RWPE1 (cell line): Measurements from ENCODE around the gene ERN2.

Source experiments
- CTCF ChIA-PET: fragments of 350-600 bp; sonication (Branson Sonifier 250); formaldehyde crosslinking; extraction: SDS; loops from one replicate; lab custom pipeline; 2021; lab: Yijun Ruan, JAX
- POLR2A ChIA-PET: fragments of 400-600 bp; formaldehyde crosslinking; extraction: SDS; loops from one replicate; lab custom pipeline; 2020; ENCODE audit warnings: antibody characterized with exemption; ENCODE audit not compliant: low non-redundant PET; lab: Yijun Ruan, JAX
- DNase-seq: peaks from one replicate; pipeline ENCODE4 v3.0.0; 2012; ENCODE audit warnings: low spot score
- H3K27ac ChIP-seq: fragments of 450-650 bp; 2 replicates; pipeline ENCODE4 v1.5.1; 2017
- TF ChIP-seq, protein P1 (sequence below): fragments of 450-650 bp; conservative IDR thresholded peaks from 2 replicates; pipeline ENCODE4 v1.5.1; 2017; ENCODE audit warnings: low read depth, mild to moderate bottlenecking

ERN2 gene

DNA sequence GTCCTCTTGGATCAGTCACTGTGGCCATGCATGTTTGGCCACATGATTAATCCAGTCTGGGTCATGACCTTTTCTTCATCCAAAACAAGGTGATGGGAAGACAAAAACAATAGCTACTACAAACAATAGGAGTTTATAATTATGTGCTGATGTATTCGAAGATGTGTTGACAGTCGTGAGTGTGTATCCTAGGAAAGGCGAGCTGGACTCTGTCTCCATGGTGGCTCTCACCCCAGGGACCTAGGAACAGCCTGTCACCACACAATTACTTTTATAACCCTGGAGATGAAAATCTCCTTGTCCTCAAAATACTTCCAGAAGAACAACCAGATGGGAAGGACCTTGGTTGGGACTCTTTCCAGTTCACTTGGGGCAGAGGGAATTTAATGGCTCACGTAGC, 44.1 kb downstream of the ERN2 start:
- ChIA-PET CTCF (interaction anchor here (0.6 to 2.1 kb wide), 2 partner anchors 9 to 117 kb away, joined by 3 to 5 read pairs; partner anchors contain the start of gene PLK1), POLR2A (no interaction called here)
- TF ChIP-seq, protein P1, sequence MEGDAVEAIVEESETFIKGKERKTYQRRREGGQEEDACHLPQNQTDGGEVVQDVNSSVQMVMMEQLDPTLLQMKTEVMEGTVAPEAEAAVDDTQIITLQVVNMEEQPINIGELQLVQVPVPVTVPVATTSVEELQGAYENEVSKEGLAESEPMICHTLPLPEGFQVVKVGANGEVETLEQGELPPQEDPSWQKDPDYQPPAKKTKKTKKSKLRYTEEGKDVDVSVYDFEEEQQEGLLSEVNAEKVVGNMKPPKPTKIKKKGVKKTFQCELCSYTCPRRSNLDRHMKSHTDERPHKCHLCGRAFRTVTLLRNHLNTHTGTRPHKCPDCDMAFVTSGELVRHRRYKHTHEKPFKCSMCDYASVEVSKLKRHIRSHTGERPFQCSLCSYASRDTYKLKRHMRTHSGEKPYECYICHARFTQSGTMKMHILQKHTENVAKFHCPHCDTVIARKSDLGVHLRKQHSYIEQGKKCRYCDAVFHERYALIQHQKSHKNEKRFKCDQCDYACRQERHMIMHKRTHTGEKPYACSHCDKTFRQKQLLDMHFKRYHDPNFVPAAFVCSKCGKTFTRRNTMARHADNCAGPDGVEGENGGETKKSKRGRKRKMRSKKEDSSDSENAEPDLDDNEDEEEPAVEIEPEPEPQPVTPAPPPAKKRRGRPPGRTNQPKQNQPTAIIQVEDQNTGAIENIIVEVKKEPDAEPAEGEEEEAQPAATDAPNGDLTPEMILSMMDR, result no peak
- H3K27ac ChIP-seq, result no peak overlapping the region
- no peak for DNase-seq

DNA sequence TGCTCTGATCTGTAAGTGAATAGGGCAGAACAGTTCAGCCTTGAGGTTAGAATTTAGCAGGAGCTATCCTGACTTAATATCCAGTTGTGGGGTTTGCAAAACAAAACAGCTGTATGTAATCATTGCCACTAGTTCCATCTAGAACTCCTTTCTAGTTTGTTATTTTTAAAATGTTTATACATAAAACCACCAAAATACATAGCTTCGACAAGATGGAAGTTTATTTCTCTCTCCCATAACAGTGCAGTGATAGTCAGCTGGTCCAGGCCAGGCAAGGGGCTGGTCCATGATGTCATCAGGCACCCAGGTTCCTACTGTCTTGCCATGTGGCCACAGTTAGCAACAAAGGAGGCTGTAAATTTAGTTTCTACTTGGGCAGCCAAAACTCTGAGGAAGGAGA, 44.8 kb downstream of the ERN2 start:
- TF ChIP-seq, protein P1, result no peak
- no peak overlapping the region for H3K27ac ChIP-seq
- ChIA-PET POLR2A (no interaction called here), CTCF (interaction anchor here (0.6 to 2.1 kb wide), 3 partner anchors 10 to 116 kb away, joined by 3 to 5 read pairs (median 3); partner anchors contain the start of gene PLK1)
- no peak for DNase-seq

DNA sequence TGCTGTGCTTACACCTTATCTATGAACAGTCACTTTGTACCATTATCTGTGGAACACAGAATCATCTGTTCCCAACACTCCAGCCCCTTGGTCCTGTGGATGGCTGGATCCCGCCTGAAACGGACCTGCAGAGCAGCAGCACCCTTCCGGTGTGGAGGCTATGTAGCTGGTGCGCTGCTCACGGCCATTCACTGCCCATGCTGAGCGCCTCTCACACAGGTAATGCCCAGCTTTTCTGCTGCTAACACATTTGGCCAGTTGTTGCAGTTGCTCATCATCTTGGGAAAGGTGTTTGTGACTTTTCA, 45.7 kb downstream of the ERN2 start:
- DNase-seq, result no peak
- ChIA-PET POLR2A (interaction anchor here (0.5 kb wide), 1 partner anchor 25 kb away, joined by 3 read pairs; no protein-coding TSS in a partner anchor), CTCF (interaction anchor here (2.1 kb wide), 1 partner anchor 11 kb away, joined by 5 read pairs; the partner anchor contains the start of gene PLK1)
- TF ChIP-seq, protein P1, result no peak
- H3K27ac ChIP-seq, result no peak overlapping the region

DNA sequence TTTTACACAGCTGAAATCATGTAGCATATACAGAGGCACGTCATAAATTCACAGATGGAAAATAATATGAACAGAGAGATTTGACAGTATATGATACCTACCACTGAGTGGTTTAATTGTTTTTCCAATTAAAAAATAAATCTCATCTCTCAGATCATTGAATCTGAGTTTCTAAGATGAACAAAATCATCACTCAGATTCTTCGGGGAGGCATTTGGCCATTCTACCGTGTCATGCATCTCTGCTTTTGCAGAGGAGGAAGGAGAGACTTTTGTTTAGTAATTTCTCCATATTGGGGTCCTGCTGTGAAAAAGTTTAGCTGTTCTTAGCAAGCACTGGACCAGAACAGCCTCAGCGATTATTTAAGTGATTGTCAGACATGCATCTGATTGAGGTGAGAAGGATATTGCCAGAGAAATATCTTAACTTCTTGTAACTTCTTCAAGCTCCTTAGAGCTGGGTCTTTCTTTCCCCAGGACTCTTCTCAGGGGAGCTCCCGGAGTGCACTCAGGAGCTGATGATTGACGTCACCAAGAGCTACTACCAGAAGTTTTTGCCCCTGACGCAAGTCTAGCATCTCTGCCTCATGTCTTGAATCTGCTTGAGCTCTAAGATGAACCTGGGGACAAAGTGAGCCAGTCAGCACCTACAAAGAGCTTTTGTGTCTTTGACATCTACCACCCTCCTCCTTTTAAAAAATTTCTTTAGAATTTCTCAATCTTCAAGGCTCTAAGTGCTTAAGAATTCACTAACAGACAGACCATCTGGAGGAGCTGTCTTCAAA, 46.3 kb downstream of the ERN2 start:
- ChIA-PET POLR2A (no interaction called here), CTCF (interaction anchor here (2.1 kb wide), 1 partner anchor 12 kb away, joined by 5 read pairs; the partner anchor contains the start of gene PLK1)
- TF ChIP-seq, protein P1, result no peak
- H3K27ac ChIP-seq, result no peak overlapping the region
- DNase-seq, result no peak

DNA sequence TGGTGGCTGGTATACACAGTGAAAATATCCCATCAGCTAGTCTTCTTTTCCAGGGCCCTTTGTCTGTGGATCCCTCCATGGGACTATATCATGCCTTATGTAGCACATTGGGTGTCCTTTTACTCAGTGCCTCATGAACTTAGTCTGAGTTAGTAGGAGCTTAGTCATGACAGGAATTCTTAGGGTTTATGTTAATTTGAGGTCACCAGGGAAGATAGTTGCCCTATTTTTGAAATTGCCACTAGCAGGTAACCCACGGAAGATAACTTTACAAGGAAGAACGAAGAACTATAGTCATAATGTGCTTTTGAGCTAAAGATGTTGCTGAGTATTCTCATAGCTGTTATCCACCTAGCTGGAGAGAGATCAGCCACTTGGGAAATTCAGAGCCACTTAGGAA, 49.1 kb downstream of the ERN2 start:
- POLR2A ChIA-PET, result no interaction called here
- CTCF ChIA-PET, result interaction anchor here (0.6 to 0.7 kb wide), 2 partner anchors 34 to 1704 kb away, joined by 3 to 4 read pairs; no protein-coding TSS in a partner anchor
- H3K27ac ChIP-seq, result no peak overlapping the region
- no peak for DNase-seq
- TF ChIP-seq, protein P1, result no peak

DNA sequence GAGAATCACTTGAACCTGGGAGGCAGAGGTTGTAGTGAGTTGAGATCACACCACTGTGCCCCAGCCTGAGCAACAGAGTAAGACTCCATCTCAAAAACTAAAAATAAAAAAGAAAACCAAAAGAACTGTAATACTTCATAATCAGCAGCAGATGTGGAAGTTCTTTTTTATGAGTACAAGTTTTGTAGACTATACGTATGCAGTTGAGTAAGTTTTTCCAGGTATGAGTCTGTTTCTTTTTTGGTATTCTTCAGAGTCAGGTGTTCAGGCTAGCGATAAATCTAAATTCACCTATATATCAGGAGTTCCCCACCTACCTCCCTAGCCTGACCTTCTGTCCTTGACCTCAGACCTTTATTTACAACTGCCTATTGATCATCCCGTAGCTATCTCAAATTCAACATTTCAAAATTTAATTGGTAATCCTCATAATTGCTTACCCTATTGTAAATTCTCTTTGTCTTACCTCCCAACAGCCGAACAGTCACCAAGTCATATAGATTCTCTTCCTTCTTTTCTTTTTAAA, 61.0 kb downstream of the ERN2 start:
- POLR2A ChIA-PET, result no interaction called here
- CTCF ChIA-PET, result interaction anchor here (0.6 kb wide), 1 partner anchor 1373 kb away, joined by 5 read pairs; no protein-coding TSS in a partner anchor
- TF ChIP-seq, protein P1, result no peak
- H3K27ac ChIP-seq, result no peak overlapping the region
- no peak for DNase-seq
